ENCODE results near the gene C1QL4. TPM values are rescaled to one million over a fixed set of nuclear protein-coding genes. Genes with fewer than 3 reads are reported as not detected.

C1QL4 gene
- total RNA-seq, 1 experiment from 2014 or later: 3.6 TPM

DNA sequence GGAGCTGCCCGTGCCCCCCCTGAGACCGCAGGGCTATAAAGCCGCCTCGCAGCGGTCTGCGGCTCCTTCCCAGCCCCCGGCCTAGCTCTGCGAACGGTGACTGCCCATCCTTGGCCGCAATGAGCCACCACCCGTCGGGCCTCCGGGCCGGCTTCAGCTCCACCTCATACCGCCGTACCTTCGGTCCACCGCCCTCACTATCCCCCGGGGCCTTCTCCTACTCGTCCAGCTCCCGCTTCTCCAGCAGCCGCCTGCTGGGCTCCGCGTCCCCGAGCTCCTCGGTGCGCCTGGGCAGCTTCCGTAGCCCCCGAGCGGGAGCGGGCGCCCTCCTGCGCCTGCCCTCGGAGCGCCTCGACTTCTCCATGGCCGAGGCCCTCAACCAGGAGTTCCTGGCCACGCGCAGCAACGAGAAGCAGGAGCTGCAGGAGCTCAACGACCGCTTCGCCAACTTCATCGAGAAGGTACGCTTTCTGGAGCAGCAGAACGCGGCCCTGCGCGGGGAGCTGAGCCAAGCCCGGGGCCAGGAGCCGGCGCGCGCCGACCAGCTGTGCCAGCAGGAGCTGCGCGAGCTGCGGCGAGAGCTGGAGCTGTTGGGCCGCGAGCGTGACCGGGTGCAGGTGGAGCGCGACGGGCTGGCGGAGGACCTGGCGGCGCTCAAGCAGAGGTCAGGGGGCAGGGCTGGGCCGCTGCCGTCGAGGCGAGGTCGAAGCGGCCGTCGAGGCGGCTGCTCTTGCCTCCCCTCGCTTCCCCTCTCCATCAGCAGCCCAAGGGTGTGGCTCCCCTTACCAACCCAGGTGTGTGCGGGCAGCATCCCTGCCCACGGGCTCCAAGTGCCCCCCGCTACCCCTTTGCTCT is 41.7 kb downstream of the C1QL4 start, which contains the start of gene PRPH:
TSS of gene PRPH (plus strand) at position 66 of the 855 bp plus-strand sequence. CDS start at position 120, 54 bp downstream.
- no peak within 1 kb of the TSS for H3K4me3 ChIP-seq (ENCODE audit: low read depth, low read length)
- H3K4me3 Mint-ChIP-seq (ENCODE audit: unreplicated experiment): no peak within 1 kb of the TSS
- 0 out of 2 replicates have a peak, but pooled peaks cover 5% of the 10 kb centered on the region for H3K4me1 ChIP-seq
- H3K9me3 Mint-ChIP-seq (ENCODE audit: unreplicated experiment): no peaks in the 10 kb centered on the region
- H3K27me3 ChIP-seq (replicated peaks; ENCODE audit: control insufficient read depth, insufficient read depth, low read length): no peaks in the 10 kb centered on the region
- no peaks in the 10 kb centered on the region for H3K27me3 Mint-ChIP-seq (ENCODE audit: insufficient read depth, unreplicated experiment)
- ChIA-PET POLR2A (interaction anchor here (0.9 kb wide), 1 partner anchor 71 kb away, joined by 3 read pairs; no protein-coding TSS in a partner anchor), CTCF (interaction anchor here (0.5 to 3.1 kb wide), 9 partner anchors 9 to 531 kb away, joined by 3 to 44 read pairs (median 4); no protein-coding TSS in a partner anchor)
- H3K9me3 ChIP-seq: no peaks in the 10 kb centered on the region
- intact Hi-C loops (cut with micrococcal nuclease; ENCODE audit: unreplicated experiment): no loop called here
- no peaks in the 10 kb centered on the region for H3K36me3 Mint-ChIP-seq (ENCODE audit: insufficient read depth, unreplicated experiment)
- H3K4me1 Mint-ChIP-seq (ENCODE audit: low read depth, unreplicated experiment): peaks cover 11% of the 10 kb centered on the region
- no peak for DNase-seq
- H3K36me3 ChIP-seq (ENCODE audit: control insufficient read depth, insufficient read depth, low read length): no peaks in the 10 kb centered on the region
- H3K27ac Mint-ChIP-seq (ENCODE audit: unreplicated experiment): no peak within 1 kb of the TSS
- BruUV-seq (replicated peaks): no TSS peak
- no peak for TF ChIP-seq CTCF (IDR thresholded peaks at IDR 0.05; ENCODE audit: insufficient read depth in 1 of 2, low read depth in 1 of 2, low read length in 1 of 2, severe bottlenecking in 1 of 2, unreplicated experiment in 1 of 2)

DNA sequence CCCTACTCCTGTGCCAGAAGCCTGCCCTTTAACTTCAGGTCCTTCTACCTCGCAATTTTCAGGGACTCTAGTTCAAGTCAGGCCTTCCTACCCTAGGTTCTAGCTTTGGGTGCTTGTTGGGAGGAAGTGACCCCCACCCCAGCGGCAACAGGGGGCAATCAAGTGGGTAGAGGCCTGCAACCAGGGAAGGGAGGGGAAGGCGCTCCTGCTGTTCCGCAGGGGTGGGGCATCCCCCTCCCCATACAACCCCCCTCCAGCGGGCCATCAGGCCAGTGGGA is 42.2 kb downstream of the C1QL4 start:
- 0 out of 2 replicates have a peak, but pooled peaks cover 5% of the 10 kb centered on the region for H3K4me1 ChIP-seq
- DNase-seq: no peak
- H3K27ac Mint-ChIP-seq (ENCODE audit: unreplicated experiment): no peak overlapping the region
- no peaks in the 10 kb centered on the region for H3K27me3 Mint-ChIP-seq (ENCODE audit: insufficient read depth, unreplicated experiment)
- H3K9me3 Mint-ChIP-seq (ENCODE audit: unreplicated experiment): no peaks in the 10 kb centered on the region
- H3K4me3 Mint-ChIP-seq (ENCODE audit: unreplicated experiment): no peak overlapping the region
- peaks cover 11% of the 10 kb centered on the region for H3K4me1 Mint-ChIP-seq (ENCODE audit: low read depth, unreplicated experiment)
- intact Hi-C loops (cut with micrococcal nuclease; ENCODE audit: unreplicated experiment): no loop called here
- TF ChIP-seq CTCF (IDR thresholded peaks at IDR 0.05; ENCODE audit: insufficient read depth in 1 of 2, low read depth in 1 of 2, low read length in 1 of 2, severe bottlenecking in 1 of 2, unreplicated experiment in 1 of 2): no peak
- no peaks in the 10 kb centered on the region for H3K36me3 Mint-ChIP-seq (ENCODE audit: insufficient read depth, unreplicated experiment)
- H3K4me3 ChIP-seq (ENCODE audit: low read depth, low read length): no peak overlapping the region
- H3K36me3 ChIP-seq (ENCODE audit: control insufficient read depth, insufficient read depth, low read length): no peaks in the 10 kb centered on the region
- CTCF ChIA-PET: interaction anchor here (0.5 to 3.1 kb wide), 7 partner anchors 12 to 532 kb away, joined by 3 to 44 read pairs (median 6); no protein-coding TSS in a partner anchor
- no peaks in the 10 kb centered on the region for H3K27me3 ChIP-seq (replicated peaks; ENCODE audit: control insufficient read depth, insufficient read depth, low read length)
- POLR2A ChIA-PET: interaction anchor here (0.7 to 0.9 kb wide), 2 partner anchors 28 to 72 kb away, joined by 3 read pairs; partner anchors contain the start of gene TROAP
- no peaks in the 10 kb centered on the region for H3K9me3 ChIP-seq
- no TSS peak for BruUV-seq (replicated peaks)

DNA sequence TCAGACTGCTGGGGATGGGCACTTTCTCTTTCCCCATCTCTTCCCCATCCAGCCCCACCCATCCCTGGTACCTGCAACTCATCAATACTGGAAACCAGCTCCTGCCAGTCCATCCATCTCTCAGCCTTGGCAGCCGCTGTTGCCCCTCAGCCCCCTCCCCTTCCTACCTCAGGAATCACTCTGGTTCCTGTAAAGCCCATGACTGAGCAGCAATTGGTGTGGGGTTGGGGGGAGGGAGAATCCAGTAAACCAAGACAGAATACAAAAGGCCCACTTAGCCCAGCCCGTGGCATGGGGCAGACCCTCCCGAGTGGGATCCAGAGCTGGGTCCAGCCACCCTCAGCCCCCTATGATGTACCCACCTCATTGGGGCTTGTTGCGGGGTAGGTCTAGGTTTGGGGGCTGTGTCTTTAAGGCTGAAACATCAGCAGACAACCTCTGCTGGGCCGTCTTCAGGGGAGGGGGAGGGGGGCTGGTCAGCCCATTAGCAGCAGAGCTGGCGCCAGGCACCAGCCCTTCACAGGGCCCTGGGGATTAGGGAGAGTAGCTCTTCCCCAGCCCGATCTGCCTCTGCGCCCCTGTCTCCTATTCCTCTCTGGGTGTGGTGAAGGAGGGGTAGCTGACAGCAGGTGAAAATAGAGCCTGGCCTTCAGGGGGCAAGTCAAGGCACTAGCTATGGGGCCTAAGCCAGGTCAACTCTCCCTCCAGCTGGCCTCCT is 42.7 kb downstream of the C1QL4 start:
- Histone ChIP-seq H3K4me3 (ENCODE audit: low read depth, low read length) (no peak overlapping the region), H3K36me3 (ENCODE audit: control insufficient read depth, insufficient read depth, low read length) (no peaks in the 10 kb centered on the region), H3K9me3 (no peaks in the 10 kb centered on the region), H3K27me3 (replicated peaks; ENCODE audit: control insufficient read depth, insufficient read depth, low read length) (no peaks in the 10 kb centered on the region), H3K4me1 (0 out of 2 replicates have a peak, but pooled peaks cover 5% of the 10 kb centered on the region)
- DNase-seq: no peak
- H3K4me3 Mint-ChIP-seq (ENCODE audit: unreplicated experiment): no peak overlapping the region
- no peak overlapping the region for H3K27ac Mint-ChIP-seq (ENCODE audit: unreplicated experiment)
- ChIA-PET CTCF (interaction anchor here (0.6 to 1.8 kb wide), 5 partner anchors 12 to 177 kb away, joined by 3 to 12 read pairs (median 7); no protein-coding TSS in a partner anchor), POLR2A (interaction anchor here (0.7 to 0.9 kb wide), 2 partner anchors 29 to 72 kb away, joined by 3 read pairs; partner anchors contain the start of gene TROAP)
- BruUV-seq (replicated peaks): no TSS peak
- no peaks in the 10 kb centered on the region for H3K36me3 Mint-ChIP-seq (ENCODE audit: insufficient read depth, unreplicated experiment)
- peaks cover 11% of the 10 kb centered on the region for H3K4me1 Mint-ChIP-seq (ENCODE audit: low read depth, unreplicated experiment)
- no peaks in the 10 kb centered on the region for H3K9me3 Mint-ChIP-seq (ENCODE audit: unreplicated experiment)
- intact Hi-C loops (cut with micrococcal nuclease; ENCODE audit: unreplicated experiment): no loop called here
- H3K27me3 Mint-ChIP-seq (ENCODE audit: insufficient read depth, unreplicated experiment): no peaks in the 10 kb centered on the region
- TF ChIP-seq CTCF (IDR thresholded peaks at IDR 0.05; ENCODE audit: insufficient read depth in 1 of 2, low read depth in 1 of 2, low read length in 1 of 2, severe bottlenecking in 1 of 2, unreplicated experiment in 1 of 2): no peak
